PC-9 (cell line): ENCODE measurements around the gene KIF26B. TPM values are rescaled to one million over a fixed set of nuclear protein-coding genes. Genes with fewer than 3 reads are reported as not detected.

Experiments used
- BruUV-seq: library from RNA; stranded (reverse); fragments of 400-500 nt; replicated peaks from 2 replicates; lab custom pipeline; 2021; lab: Mats Ljungman, UMichigan
- CTCF ChIA-PET: fragments of 300-600 bp; sonication (Branson Sonifier 250); formaldehyde crosslinking; loops from one replicate; lab custom pipeline; 2022; ENCODE audit warnings: antibody characterized with exemption; lab: Charles Lee
- POLR2A ChIA-PET: fragments of 300-600 bp; sonication (Branson Sonifier 250); formaldehyde crosslinking; loops from one replicate; lab custom pipeline; 2022; ENCODE audit warnings: antibody characterized with exemption; ENCODE audit not compliant: unreplicated experiment; lab: Charles Lee
- DNase-seq, 2 experiments: peaks; one replicate each; pipeline versions ENCODE4 v3.0.0 to v3.0.0-alpha.2; 2015 to 2022; ENCODE audit warnings: mixed read lengths in 1 of 2
- H2AFZ ChIP-seq: fragments of 200-600 bp; sonication (generic); 2 replicates; pipeline ENCODE4 v1.8.1; 2017; ENCODE audit warnings: antibody characterized with exemption
- H3F3A ChIP-seq: fragments of 200-600 bp; sonication (generic); 2 replicates; pipeline ENCODE4 v1.8.1; 2017; ENCODE audit warnings: antibody characterized with exemption, mild to moderate bottlenecking, low read depth; ENCODE audit not compliant: insufficient read depth
- H3K27ac ChIP-seq: fragments of 200-600 bp; sonication (generic); 2 replicates; pipeline ENCODE4 v1.6.1; 2016; ENCODE audit warnings: mixed run types
- H3K27me3 ChIP-seq: fragments of 200-600 bp; sonication (generic); 2 replicates; pipeline ENCODE4 v1.6.1; 2016; ENCODE audit warnings: low read depth, mixed run types; ENCODE audit not compliant: insufficient read depth
- H3K36me3 ChIP-seq: fragments of 200-600 bp; sonication (generic); 2 replicates; pipeline ENCODE4 v1.6.1; 2016; ENCODE audit warnings: low read depth, mixed run types
- H3K4me1 ChIP-seq: fragments of 200-600 bp; sonication (generic); replicated peaks from 2 replicates; pipeline ENCODE4 v1.6.1; 2016; ENCODE audit warnings: mixed run types; ENCODE audit not compliant: insufficient read depth
- H3K4me2 ChIP-seq: fragments of 200-600 bp; sonication (generic); 2 replicates; pipeline ENCODE4 v1.6.1; 2017; ENCODE audit warnings: mixed run types
- H3K4me3 ChIP-seq: fragments of 200-600 bp; sonication (generic); 2 replicates; pipeline ENCODE4 v1.6.1; 2016; ENCODE audit warnings: mixed run types
- H3K79me2 ChIP-seq: fragments of 200-600 bp; sonication (generic); 2 replicates; pipeline ENCODE4 v1.6.1; 2017; ENCODE audit warnings: low read depth, mixed run types
- H3K9me2 ChIP-seq: fragments of 200-600 bp; sonication (generic); 2 replicates; pipeline ENCODE4 v1.8.1; 2017; ENCODE audit warnings: mild to moderate bottlenecking; ENCODE audit not compliant: insufficient read depth
- H3K9me3 ChIP-seq: fragments of 200-600 bp; sonication (generic); 2 replicates; pipeline ENCODE4 v1.8.1; 2016; ENCODE audit warnings: low read depth; ENCODE audit not compliant: insufficient read depth
- H4K20me1 ChIP-seq: fragments of 200-600 bp; sonication (generic); 2 replicates; pipeline ENCODE4 v1.8.1; 2017; ENCODE audit not compliant: insufficient read depth
- EZH2 ChIP-seq: fragments of 200-600 bp; sonication (generic); IDR thresholded peaks from 2 replicates; pipeline ENCODE4 v1.8.0; 2017; ENCODE audit warnings: antibody characterized with exemption, low read depth
- intact Hi-C: fragments of 100-400 bp; cut with micrococcal nuclease; formaldehyde crosslinking; loops from one replicate; pipeline ENCODE4 v1.10.0; 2022; ENCODE audit not compliant: unreplicated experiment
- total RNA-seq: library from RNA; stranded (reverse); gene quantifications from 2 replicates; pipeline ENCODE4 v1.2.3, GENCODE V29; 2021
- TF ChIP-seq, protein P1 (sequence below): fragments of 200-600 bp; sonication (generic); conservative IDR thresholded peaks from 2 replicates; pipeline ENCODE4 v1.6.1; 2017; ENCODE audit warnings: mixed run types, antibody characterized with exemption, mild to moderate bottlenecking, moderate library complexity

The KIF26B gene
- total RNA-seq, 1 experiment from 2014 or later = 0.11 TPM

DNA sequence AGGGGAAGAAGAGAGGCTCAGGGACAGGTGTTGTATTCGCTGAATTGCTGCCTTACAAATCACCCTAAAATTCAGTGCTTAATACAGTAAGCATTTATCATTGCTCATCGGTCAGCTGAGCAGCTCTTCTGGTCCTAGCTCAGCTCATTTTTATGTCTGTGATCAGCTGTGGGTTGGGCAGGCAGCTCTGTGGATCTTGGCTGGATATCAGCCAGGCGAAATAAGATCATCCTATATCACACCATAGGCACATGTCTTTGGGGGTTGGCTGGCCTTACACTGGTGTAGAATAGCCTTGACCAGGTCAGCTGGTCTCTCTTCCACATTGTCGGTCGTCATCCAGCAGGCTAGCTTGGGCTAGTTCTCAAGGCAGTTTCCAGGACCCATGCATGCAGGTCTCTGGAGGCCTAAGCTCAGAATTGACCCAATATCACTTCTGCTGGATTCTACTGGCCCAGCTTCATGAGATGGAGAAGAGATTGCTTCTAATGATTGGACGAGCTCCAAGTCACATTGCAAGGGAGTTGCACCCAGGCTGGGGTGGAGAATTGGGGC lies 448.6 kb downstream of the KIF26B start:
- Histone ChIP-seq H3K4me1 (no peaks in the 10 kb centered on the region), H3K9me2 (no peaks in the 10 kb centered on the region), H3K27me3 (peaks cover 98% of the 10 kb centered on the region), H3K4me3 (no peak overlapping the region), H4K20me1 (no peaks in the 10 kb centered on the region), H3K27ac (no peak overlapping the region), H3K79me2 (no peaks in the 10 kb centered on the region), H3K36me3 (no peaks in the 10 kb centered on the region), H3F3A (no peaks in the 10 kb centered on the region), H3K4me2 (no peak overlapping the region), H3K9me3 (no peaks in the 10 kb centered on the region), H2AFZ (no peak overlapping the region)
- POLR2A ChIA-PET = no interaction called here
- intact Hi-C loops = no loop called here
- no peak for DNase-seq
- CTCF ChIA-PET = no interaction called here
- TF ChIP-seq, protein P1, sequence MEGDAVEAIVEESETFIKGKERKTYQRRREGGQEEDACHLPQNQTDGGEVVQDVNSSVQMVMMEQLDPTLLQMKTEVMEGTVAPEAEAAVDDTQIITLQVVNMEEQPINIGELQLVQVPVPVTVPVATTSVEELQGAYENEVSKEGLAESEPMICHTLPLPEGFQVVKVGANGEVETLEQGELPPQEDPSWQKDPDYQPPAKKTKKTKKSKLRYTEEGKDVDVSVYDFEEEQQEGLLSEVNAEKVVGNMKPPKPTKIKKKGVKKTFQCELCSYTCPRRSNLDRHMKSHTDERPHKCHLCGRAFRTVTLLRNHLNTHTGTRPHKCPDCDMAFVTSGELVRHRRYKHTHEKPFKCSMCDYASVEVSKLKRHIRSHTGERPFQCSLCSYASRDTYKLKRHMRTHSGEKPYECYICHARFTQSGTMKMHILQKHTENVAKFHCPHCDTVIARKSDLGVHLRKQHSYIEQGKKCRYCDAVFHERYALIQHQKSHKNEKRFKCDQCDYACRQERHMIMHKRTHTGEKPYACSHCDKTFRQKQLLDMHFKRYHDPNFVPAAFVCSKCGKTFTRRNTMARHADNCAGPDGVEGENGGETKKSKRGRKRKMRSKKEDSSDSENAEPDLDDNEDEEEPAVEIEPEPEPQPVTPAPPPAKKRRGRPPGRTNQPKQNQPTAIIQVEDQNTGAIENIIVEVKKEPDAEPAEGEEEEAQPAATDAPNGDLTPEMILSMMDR = no peak
- no peak for TF ChIP-seq EZH2
- BruUV-seq = no TSS peak

DNA sequence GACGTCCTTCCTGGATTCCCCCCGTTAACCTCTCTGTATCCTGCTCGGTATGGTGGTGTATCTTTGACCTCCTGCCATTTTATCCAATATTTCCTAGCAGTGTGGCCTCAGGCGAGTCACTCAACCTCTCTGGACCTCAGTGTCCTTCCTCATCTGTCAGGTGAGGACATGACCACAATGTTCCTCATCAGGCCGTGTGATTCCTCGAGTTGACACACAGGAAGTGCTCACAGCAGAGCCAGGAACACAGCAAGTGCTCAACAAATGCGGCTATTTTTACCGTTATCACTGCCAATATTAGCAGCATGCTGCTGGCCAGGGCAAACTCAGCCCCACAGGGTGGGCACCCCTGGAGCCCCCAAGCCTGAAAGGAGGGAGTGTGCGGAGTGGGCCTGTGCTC lies 450.2 kb downstream of the KIF26B start:
- H3K36me3 ChIP-seq = no peaks in the 10 kb centered on the region
- BruUV-seq = no TSS peak
- H3K9me3 ChIP-seq = no peaks in the 10 kb centered on the region
- no peaks in the 10 kb centered on the region for H3F3A ChIP-seq
- H2AFZ ChIP-seq = no peak overlapping the region
- ChIA-PET CTCF (no interaction called here), POLR2A (no interaction called here)
- H3K4me3 ChIP-seq = no peak overlapping the region
- no peak overlapping the region for H3K4me2 ChIP-seq
- H3K9me2 ChIP-seq = no peaks in the 10 kb centered on the region
- intact Hi-C loops = no loop called here
- H4K20me1 ChIP-seq = no peaks in the 10 kb centered on the region
- no peaks in the 10 kb centered on the region for H3K79me2 ChIP-seq
- H3K27me3 ChIP-seq = peaks cover 98% of the 10 kb centered on the region
- TF ChIP-seq EZH2 = no peak
- TF ChIP-seq, protein P1 = no peak
- no peak for DNase-seq
- no peak overlapping the region for H3K27ac ChIP-seq
- H3K4me1 ChIP-seq = no peaks in the 10 kb centered on the region

GRCh38 chr1:245605480-245606156 lies 450.8 kb downstream of the KIF26B start:
- no TSS peak for BruUV-seq
- Histone ChIP-seq H3K4me3 (no peak overlapping the region), H3K9me2 (no peaks in the 10 kb centered on the region), H3K27ac (no peak overlapping the region), H3F3A (no peaks in the 10 kb centered on the region), H3K9me3 (no peaks in the 10 kb centered on the region), H3K4me1 (no peaks in the 10 kb centered on the region), H3K79me2 (no peaks in the 10 kb centered on the region), H2AFZ (no peak overlapping the region), H3K27me3 (peaks cover 99% of the 10 kb centered on the region), H4K20me1 (no peaks in the 10 kb centered on the region), H3K4me2 (no peak overlapping the region), H3K36me3 (no peaks in the 10 kb centered on the region)
- CTCF ChIA-PET = no interaction called here
- DNase-seq = no peak
- TF ChIP-seq, protein P1 = no peak
- no peak for TF ChIP-seq EZH2
- POLR2A ChIA-PET = no interaction called here
- intact Hi-C loops = no loop called here
